Pancreas (tissue), 10 donors: ENCODE results near the gene GREM1. TPM values are rescaled to one million over a fixed set of nuclear protein-coding genes. Genes with fewer than 3 reads are reported as not detected.

Source experiments
- ATAC-seq, 4 donors: fragments of 200-7000 bp; cut with Tn5 transposase; one replicate each; pipeline versions ENCODE4 v1.8.0 to v1.9.1; 2020; ENCODE audit warnings: mild to moderate bottlenecking in 4 of 4, moderate library complexity in 4 of 4
- DNase-seq, 6 donors: peaks; one replicate each; pipeline ENCODE4 v3.0.0-alpha.2; 2020
- FAIRE-seq: peaks from 2 replicates; lab custom pipeline; 2012; peaks lifted over from hg19 to GRCh38; lab: Jason Lieb, UNC
- H3K27ac ChIP-seq, 4 donors: fragments of 200-600 bp; sonication (generic); 1 replicate in 3 of 4; 2 replicates in 1 of 4; pipeline versions ENCODE4 v1.5.0 to v1.8.0; 2020
- H3K27me3 ChIP-seq, 4 donors: fragments of 200-600 bp; one replicate each; pipeline ENCODE4 v1.8.0; 2021
- H3K36me3 ChIP-seq, 3 donors: fragments of 200-600 bp; sonication (generic) in 1 of 3; one replicate each; pipeline versions ENCODE4 v1.5.0 to v1.8.0; 2020 to 2021
- H3K4me1 ChIP-seq, 3 donors: fragments of 200-600 bp; one replicate each; pipeline ENCODE4 v1.8.0; 2021
- H3K4me3 ChIP-seq, 4 donors: fragments of 200-600 bp; sonication (generic) in 2 of 4; one replicate each; pipeline versions ENCODE4 v1.5.0 to v1.8.0; 2020 to 2021
- H3K9me3 ChIP-seq, 4 donors: fragments of 200-600 bp; one replicate each; pipeline ENCODE4 v1.8.0; 2021
- WGBS, 2 donors: extraction: QIAGEN DNeasy Blood & Tissue Kit; methylation state at CpG; one replicate each; pipeline ENCODE4 v1.1.7; 2013; 5-methylcytosine and 5-hydroxymethylcytosine counted together
- intact Hi-C, 3 donors: fragments of 100-400 bp; cut with DNase I; formaldehyde crosslinking; loops; one replicate each; pipeline versions ENCODE4 v1.11.1 to v1.14.2; 2022
- polyA plus RNA-seq, 2 donors: library from polyadenylated mRNA; stranded (reverse); fragments of 200-250 nt; gene quantifications; one replicate each; pipeline ENCODE4 v1.2.3, GENCODE V29; 2013
- total RNA-seq, 6 donors: library from RNA; stranded (reverse); fragmentation: NEBNext Ultra II Directional in 4 of 6; extraction: Animal tissue kit (Norgen Biotek cat#: 25700) in 4 of 6; gene quantifications; one replicate each; pipeline versions ENCODE4 v1.2.1 to v1.2.4, GENCODE V29; 2021 to 2023
- TF ChIP-seq, protein P1 (sequence below), 4 donors: fragments of 200-600 bp; sonication (generic) in 3 of 4; IDR thresholded peaks; one replicate each; pipeline versions ENCODE4 v1.5.0 to v1.8.0; 2021; ENCODE audit warnings: antibody characterized with exemption in 4 of 4
- donor health status: healthy with polysubstance abuse.
- donor health status: DM: no; HTN: no; CAD: no; lungs with moderate emphysema.
- donor health status: DM: no; HTN: no; CAD: no.
- donor health status: control.
- donor health status: control.
- donor health status: Bipolar disorder and iron deficiency.
- donor health status: DM: yes; HTN: yes; CAD: no.
- donor health status: DM: no; HTN: no; CAD: no.
- donor health status: DM: no; HTN: no; CAD: no.
- donor health status: DM: yes; HTN: yes; CAD: no.

GREM1 gene
- total and polyA plus RNA-seq, 8 donors, result 0.24 to 4.8 (median 0.83) TPM

DNA sequence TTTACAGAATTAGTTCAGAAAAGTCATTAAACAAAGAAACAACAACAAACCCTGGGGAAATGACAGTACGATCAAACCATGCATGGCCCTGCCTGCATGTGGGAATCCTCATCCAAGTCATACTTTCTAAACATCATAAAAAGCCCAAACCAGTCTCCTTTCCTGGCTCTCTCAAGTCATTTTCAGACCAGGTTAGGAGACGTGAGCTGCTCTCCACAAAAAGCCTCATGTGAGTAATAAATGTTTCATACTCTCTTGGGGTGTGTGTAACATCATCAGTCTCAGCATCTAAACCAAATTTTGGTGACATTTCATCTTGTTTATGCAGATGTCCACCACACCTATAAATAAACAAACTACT, 18.9 kb downstream of the GREM1 start:
- FAIRE-seq, result no peak
- Histone ChIP-seq H3K9me3 (no peaks in the 10 kb centered on the region), H3K4me1 (no peaks in the 10 kb centered on the region), H3K27ac (no peak overlapping the region), H3K4me3 (no peak overlapping the region), H3K36me3 (no peaks in the 10 kb centered on the region), H3K27me3 (no peaks in the 10 kb centered on the region)
- intact Hi-C loops, result no loop called here
- no peak for ATAC-seq
- TF ChIP-seq, protein P1, sequence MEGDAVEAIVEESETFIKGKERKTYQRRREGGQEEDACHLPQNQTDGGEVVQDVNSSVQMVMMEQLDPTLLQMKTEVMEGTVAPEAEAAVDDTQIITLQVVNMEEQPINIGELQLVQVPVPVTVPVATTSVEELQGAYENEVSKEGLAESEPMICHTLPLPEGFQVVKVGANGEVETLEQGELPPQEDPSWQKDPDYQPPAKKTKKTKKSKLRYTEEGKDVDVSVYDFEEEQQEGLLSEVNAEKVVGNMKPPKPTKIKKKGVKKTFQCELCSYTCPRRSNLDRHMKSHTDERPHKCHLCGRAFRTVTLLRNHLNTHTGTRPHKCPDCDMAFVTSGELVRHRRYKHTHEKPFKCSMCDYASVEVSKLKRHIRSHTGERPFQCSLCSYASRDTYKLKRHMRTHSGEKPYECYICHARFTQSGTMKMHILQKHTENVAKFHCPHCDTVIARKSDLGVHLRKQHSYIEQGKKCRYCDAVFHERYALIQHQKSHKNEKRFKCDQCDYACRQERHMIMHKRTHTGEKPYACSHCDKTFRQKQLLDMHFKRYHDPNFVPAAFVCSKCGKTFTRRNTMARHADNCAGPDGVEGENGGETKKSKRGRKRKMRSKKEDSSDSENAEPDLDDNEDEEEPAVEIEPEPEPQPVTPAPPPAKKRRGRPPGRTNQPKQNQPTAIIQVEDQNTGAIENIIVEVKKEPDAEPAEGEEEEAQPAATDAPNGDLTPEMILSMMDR (IDR thresholded peaks at IDR 0.05), result no peak
- no peak for DNase-seq
- whole genome bisulfite sequencing, 2 donors, result 88 to 92% methylated on average over 2 of the region's 2 CpGs

GRCh38 chr15:32737304-32737703, 19.5 kb downstream of the GREM1 start:
- Histone ChIP-seq H3K27ac (no peak overlapping the region), H3K36me3 (no peaks in the 10 kb centered on the region), H3K27me3 (no peaks in the 10 kb centered on the region), H3K9me3 (no peaks in the 10 kb centered on the region), H3K4me1 (no peaks in the 10 kb centered on the region), H3K4me3 (no peak overlapping the region)
- WGBS, 2 donors, result 80 to 87% methylated on average over 4 of the region's 4 CpGs
- intact Hi-C loops, result no loop called here
- DNase-seq (no peak), FAIRE-seq (no peak), ATAC-seq (no peak)
- TF ChIP-seq, protein P1 (IDR thresholded peaks at IDR 0.05), result no peak

DNA sequence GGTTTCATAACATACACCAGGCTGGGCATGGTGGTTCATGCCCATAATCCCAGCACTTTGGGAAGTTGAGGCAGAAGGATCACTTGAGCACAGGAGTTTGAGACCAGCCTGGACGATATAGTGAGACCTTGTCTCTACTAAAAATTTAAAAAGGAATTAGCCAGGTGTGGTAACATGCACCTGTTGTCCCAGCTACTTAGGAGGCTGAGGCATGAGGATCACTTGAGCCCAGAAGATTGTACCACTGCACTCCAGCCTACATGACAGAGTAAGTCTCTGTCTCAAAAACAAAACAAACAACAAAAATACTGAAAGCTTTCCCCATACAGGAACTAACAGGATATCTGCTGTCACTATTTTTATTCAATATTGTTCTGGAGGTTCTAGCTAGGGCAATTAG, 20.9 kb downstream of the GREM1 start:
- H3K9me3 ChIP-seq, result no peaks in the 10 kb centered on the region
- no peak for FAIRE-seq
- intact Hi-C loops, result no loop called here
- no peak overlapping the region for H3K4me3 ChIP-seq
- H3K27me3 ChIP-seq, result no peaks in the 10 kb centered on the region
- TF ChIP-seq, protein P1 (IDR thresholded peaks at IDR 0.05), result no peak
- WGBS, 2 donors, result 88 to 94% methylated on average over 1 of the region's 1 CpG
- DNase-seq, result no peak
- H3K36me3 ChIP-seq, result no peaks in the 10 kb centered on the region
- H3K27ac ChIP-seq, result no peak overlapping the region
- no peak for ATAC-seq
- no peaks in the 10 kb centered on the region for H3K4me1 ChIP-seq

DNA sequence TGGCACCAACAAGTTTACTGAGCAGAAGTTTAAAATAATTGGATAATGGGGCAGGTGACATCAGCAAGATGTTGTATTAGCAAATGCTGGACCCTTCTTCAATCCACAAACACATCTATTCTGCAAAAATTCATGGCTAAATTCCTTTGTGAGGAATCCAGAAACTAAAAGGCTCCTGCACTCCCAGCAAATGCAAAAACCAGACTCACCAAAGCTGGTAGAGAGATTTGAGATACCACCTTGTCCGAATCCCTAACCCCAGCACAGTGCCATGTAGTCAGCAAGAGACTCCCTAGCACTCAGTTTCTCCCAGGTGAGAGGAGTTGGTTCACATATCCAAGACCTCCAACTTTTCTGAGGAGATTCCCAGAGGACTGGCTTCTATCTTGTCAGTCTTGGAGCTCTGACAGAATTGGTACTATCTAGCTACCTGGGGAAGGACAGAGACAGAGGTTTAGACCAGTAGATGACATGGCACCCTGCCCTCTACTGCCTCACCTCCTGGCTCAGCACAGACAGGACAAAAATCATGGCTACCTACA, 21.8 kb downstream of the GREM1 start:
- WGBS, 2 donors, result 68 to 76% methylated on average over 1 of the region's 1 CpG
- no peak for ATAC-seq
- H3K36me3 ChIP-seq, result no peaks in the 10 kb centered on the region
- no peak for FAIRE-seq
- no peaks in the 10 kb centered on the region for H3K4me1 ChIP-seq
- intact Hi-C loops, result no loop called here
- TF ChIP-seq, protein P1 (IDR thresholded peaks at IDR 0.05), result no peak
- no peak overlapping the region for H3K27ac ChIP-seq
- H3K27me3 ChIP-seq, result no peaks in the 10 kb centered on the region
- no peaks in the 10 kb centered on the region for H3K9me3 ChIP-seq
- no peak for DNase-seq
- no peak overlapping the region for H3K4me3 ChIP-seq

GRCh38 chr15:32743411-32744140, 25.8 kb downstream of the GREM1 start:
- intact Hi-C loops, result no loop called here
- FAIRE-seq, result no peak
- Histone ChIP-seq H3K4me3 (no peak overlapping the region), H3K36me3 (no peaks in the 10 kb centered on the region), H3K9me3 (no peaks in the 10 kb centered on the region), H3K27ac (no peak overlapping the region), H3K27me3 (no peaks in the 10 kb centered on the region), H3K4me1 (no peaks in the 10 kb centered on the region)
- DNase-seq, result no peak
- 60 to 63% methylated on average over 5 of the region's 5 CpGs for WGBS, 2 donors
- TF ChIP-seq, protein P1 (IDR thresholded peaks at IDR 0.05), result no peak
- ATAC-seq, result no peak
